Fibroblast of lung (primary cell): ENCODE results near the gene ACOT6.

Experiments used
- EZH2 ChIP-seq: IDR thresholded peaks from 2 replicates; pipeline ENCODE4 v1.5.1; 2012; ENCODE audit warnings: low read length, control low read depth, mild to moderate bottlenecking; ENCODE audit errors: missing control alignments
- TF ChIP-seq, protein P1 (sequence below), 2 donors: IDR thresholded peaks in 1 of 2; conservative IDR thresholded peaks in 1 of 2; 1 replicate in 1 of 2; 2 replicates in 1 of 2; pipeline ENCODE4 v1.5.1; 2011 to 2012; ENCODE audit warnings: low read length in 2 of 2, control low read depth in 1 of 2, inconsistent platforms in 1 of 2, low read depth in 1 of 2, mild to moderate bottlenecking in 1 of 2

DNA sequence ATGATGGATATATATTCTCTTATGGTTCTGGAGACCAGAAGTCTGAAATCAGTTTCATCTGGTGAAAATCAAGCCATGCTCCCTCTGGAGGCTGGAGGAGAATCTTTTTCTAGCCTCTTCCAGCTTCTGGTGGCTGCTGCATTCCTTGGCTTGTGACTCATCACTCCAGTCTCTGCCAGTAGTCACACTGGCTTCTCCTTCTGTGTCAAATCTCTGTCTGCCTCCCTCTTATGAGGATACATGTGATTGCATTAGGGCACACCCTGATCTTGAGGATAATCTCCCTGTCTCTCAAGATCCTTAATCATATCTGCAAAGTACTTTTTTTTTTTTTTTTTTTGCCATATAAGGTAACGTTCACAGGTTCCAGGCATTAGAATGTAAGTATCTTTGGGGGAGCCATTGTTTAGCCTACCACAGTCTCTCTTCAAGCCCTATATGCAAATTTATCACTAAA lies 50.2 kb downstream of the ACOT6 start:
- TF ChIP-seq, protein P1, sequence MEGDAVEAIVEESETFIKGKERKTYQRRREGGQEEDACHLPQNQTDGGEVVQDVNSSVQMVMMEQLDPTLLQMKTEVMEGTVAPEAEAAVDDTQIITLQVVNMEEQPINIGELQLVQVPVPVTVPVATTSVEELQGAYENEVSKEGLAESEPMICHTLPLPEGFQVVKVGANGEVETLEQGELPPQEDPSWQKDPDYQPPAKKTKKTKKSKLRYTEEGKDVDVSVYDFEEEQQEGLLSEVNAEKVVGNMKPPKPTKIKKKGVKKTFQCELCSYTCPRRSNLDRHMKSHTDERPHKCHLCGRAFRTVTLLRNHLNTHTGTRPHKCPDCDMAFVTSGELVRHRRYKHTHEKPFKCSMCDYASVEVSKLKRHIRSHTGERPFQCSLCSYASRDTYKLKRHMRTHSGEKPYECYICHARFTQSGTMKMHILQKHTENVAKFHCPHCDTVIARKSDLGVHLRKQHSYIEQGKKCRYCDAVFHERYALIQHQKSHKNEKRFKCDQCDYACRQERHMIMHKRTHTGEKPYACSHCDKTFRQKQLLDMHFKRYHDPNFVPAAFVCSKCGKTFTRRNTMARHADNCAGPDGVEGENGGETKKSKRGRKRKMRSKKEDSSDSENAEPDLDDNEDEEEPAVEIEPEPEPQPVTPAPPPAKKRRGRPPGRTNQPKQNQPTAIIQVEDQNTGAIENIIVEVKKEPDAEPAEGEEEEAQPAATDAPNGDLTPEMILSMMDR (conservative IDR thresholded peaks at IDR 0.05 in 1 of 2, IDR thresholded peaks at IDR 0.05 in 1 of 2; ENCODE audit: low read depth in 1 of 2, low read length in 2 of 2) = peak; percentile 64 to 80
- TF ChIP-seq EZH2 = no peak
